GM04503 (cell line): ENCODE results near the gene AFAP1.

Source experiments
- DNase-seq: peaks from one replicate; pipeline ENCODE4 v3.0.0-alpha.2; 2012; ENCODE audit warnings: low read depth

The AFAP1 gene

DNA sequence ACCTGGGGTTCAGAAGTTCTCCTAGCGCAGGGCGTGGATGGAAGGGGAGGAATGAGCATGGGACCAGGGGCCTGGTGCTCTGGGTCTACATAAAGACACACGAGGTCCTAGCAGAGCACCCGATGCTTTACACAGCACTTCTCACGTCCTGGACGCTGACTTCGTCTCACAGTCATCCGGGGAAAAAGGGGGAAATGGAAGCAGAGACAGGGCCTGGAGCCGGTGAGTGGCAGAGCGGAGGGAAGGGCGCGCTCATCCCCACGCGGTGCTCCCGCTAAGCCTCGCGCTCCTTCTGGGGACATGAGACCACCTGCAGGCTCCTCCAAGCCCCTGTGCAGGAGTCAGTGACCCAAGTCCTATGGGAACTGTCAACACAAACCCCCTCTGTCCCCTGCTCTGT is 157.7 kb downstream of the AFAP1 start:
- no peak for DNase-seq

DNA sequence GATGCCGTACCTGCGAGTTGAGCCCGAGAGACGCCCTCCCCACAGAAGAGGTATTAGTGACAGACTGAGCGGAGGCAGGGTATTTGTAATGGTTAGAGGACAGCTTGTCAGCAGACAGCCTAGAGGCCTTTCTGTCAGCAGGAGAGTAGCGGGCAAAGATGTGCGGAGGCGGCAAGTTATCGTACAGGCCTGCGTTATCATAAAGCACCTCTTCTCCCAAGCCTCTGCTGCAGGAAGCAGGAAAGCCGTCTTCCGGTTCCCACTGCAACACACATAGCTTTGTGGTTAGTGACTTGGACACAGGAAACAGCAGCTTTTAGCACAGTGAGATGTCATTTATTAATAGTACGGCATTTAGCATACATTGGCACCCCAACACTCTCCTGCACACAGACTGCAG is 158.3 kb downstream of the AFAP1 start:
- DNase-seq: no peak

DNA sequence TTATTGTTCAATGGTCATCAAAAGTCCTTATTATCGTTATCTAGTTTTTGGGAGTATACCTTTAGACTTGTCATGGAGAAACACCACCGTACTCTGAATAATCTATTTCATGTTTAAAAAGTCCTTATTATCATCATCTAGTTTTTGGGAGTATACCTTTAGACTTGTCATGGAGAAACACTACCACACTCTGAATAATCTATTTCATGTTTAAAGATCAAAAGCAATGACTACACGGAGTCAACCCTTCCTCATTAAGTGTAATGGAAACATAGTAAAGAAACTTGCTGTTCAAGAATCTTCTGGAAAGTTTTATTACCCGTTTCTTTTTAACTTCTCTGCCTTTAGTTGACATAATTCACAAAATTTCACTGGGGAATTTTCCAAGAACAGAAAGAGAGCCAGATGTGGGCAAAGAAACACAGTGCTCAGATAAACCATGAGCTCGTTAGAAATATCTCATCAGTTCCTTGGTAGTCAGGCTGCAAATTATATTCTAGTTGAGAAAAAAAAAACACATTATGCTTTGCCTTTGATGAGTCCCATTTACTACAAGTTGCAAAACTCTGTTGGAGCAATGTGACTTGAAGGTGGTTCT is 158.8 kb downstream of the AFAP1 start:
- no peak for DNase-seq

DNA sequence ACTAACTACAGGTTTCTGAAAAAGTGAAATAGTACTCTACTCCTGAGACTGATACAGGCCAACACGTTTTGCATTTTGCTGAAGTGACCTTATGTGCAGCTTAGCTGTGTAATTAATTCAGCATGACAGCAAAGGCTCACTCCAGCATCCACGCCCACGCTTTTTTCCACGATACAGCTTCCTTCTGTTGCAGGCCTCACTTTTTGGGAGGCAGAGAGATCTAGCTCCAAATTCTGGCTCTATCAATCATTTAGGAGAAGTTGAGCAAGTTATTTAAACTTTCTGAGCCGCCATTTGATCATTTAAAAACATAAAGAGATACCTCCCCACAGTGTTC is 160.3 kb downstream of the AFAP1 start:
- DNase-seq: no peak

DNA sequence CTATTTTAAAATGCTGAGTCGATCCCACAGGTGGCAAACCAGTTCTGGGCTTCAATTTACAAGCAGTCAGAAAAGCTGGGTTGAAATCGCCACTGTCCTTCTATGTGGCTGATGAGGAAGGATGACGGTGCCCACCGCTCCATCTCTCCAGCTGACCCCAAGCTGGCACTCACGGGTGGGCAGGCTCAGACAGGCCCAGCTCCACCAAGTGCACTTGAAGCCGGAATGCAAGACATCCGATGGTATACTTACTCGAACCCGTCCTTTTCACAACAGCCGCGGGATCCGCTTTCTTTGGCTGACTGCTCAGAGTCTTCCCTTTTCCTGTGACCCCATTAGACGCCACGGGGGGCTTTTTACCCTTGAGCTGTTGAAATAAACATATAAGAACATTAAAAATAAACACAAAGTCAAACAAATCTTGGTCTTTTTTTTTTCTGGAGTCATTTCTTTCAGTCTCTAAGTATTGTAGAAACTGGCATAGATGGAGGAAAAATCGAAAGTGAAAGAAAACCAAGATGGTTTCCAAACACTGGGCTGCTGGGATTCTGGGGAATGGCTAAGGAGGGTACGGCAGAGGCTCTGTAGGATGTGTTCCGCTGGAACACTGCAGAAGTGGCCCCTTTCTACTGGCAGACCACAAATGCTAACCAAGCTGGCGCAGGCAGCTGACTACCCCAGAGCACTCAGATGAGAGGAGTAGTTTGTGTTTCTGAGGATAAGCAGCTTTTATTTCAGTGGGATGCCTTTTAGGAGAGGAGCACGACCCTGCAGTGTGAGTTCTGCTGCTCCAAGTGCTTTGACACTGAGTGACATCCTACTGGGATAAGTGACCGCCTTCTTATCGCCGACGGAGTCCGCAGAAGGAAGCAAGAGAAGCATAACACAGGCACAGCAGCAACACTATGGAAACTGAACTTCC is 160.9 kb downstream of the AFAP1 start:
- no peak for DNase-seq

DNA sequence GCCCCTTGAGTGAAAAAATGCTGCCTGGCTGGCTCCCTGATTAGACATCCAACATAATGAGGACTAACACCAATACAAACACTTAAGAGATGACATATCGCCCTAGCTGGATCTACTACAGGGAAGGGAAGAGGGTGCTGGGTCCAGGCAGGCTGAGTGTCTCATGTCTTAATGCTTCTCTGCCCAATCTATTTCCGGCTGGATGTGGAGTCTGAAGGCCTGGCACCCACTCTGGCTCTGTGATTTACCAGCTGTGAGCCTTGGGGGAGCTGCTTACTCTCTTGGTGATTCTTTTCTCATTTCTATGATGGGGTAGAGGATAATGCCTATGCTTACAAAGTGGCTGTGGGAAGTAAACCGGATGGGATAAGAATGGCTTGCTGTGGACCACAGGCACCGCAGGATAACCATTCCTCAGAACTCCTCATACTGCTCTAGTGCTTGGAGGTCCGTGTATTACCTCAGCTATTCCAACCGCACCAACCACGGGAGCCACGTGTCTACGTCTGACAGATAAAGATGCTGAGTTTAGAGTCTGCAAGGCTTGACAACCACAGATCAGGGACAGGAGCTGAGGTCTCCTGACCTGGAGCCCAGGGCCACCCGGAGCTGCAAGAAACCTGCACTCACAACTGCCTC is 161.7 kb downstream of the AFAP1 start:
- DNase-seq: no peak

DNA sequence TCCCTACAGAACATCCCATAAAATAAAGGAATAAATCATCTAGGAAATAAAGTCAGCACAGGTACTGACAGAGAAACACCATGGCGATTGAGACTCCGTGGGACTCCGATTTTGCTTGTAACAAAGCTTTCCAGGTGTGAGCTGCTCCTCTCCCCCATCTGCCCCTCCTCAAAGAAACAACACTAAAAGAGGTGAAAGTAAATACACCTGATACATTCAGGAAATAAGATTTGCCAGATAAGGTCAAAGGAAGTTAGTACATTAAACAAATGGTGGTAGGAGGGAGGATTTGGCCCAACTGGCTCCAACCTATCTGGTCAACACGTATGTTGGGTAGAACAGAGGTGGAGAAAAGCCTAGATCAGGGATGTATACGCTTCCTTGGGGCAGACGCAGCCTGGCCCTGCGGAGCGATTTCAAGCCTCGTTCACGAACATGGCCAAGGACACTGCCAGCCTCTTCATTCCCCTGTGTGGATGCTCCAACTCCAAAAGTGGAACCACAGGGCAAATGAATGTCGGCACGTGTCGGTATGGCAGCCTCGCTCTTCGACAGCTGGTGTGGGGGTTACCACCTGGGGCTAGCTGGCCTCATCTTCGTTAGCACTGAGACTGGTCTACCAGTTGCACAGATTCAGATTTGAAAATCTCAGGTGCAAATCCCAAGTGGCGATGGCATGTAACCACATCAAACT is 162.5 kb downstream of the AFAP1 start:
- DNase-seq: no peak

DNA sequence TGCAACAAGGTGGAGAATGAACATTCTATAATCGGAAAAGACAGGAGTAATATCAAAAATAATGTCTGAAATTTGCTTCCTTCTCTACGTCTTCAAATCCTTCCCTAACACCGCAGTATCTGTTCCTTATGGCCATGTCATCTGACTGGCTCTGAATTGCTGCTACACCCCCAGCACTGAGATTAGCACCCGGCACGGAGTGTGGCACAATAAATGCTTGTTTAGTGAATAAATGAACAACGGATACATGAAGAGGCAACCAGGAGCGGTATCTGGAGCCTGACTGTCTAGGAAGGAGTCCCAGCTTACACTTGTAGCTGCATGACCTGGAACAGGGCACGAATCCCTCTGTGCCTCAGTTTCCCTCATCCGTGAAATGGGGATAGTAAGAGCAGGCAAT is 164.3 kb downstream of the AFAP1 start:
- DNase-seq: no peak

DNA sequence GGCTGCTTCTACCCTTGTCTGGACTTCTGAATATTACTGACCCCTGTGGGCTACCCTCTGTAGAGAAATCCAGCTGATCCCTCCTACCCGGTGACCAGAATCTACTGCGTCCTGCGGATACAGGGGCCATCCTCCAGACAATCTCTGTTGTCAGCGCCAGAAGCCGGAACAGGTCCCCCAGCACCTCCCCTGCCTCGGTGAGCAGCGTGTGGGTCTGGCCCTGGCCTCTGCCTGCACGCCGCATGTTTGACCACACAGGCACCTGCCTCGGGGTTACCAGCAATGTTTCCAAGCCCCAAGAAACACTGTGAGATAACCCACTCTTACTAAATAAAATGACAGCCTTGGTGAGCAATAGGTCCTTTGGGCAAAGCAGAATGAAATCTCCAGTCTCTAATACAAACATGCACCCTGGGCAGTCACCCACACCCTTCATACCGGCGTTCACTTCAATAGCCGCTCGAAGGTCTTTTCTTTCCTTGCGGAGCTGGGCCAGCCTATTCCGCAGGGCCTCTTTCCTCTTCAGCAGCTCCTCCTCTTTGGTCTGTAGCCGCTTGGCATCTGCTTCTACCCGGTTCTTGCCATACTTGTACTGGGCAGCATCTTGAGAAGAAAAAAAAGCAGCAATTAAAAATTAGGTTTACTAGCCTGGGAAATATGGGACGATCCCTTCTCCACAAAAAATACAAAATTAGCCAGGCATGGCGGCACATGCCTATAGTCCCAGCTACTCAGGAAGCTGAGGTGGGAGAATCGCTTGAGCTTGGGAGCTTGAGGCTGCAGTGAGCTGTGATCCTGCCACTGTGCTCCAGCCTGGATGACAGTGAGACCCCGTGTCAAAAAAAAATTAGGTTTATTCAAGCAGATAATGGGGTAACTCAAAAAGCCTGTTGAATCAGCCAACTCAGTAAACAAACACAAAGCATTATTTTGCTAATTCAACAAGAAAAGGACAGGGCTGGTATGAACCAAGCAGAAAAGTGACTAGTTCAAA is 165.1 kb downstream of the AFAP1 start:
- DNase-seq: no peak

DNA sequence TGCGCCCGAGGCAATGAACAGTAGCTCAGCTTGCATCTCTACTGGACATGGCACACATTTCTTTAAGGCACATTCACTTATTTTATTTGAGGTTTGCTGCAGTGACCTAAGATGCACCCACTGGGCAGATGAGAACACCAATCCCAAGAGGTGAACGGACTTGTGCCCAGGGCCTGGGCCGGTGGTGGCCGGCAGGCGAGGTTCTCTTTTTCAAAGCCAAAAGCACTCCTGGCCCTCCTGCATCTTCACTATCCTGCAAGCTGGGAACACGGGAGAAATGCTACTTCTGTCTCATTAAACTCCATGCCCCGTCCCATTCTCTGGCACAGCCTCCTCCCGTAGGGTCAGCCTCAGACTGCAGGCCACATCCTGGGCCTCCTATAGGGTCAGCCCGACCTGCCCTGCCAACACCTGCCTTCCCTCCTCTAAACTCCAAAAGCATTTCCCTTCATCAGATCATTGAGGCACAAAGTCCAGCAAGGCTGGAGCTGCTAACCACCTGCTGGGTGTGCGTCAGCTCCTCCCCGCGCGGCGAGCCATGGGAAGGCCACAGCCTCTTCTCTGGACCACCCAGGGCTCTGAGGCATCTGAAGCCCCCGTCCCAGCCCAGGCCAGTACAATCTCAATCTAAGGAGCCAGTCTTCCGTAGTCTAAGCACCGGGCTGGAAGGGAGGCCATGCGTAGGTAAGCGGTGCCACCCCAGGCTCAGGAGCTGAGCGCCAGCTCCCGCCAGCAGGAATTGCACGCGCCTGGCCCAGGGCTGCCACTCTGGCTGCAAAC is 166.1 kb downstream of the AFAP1 start:
- no peak for DNase-seq

DNA sequence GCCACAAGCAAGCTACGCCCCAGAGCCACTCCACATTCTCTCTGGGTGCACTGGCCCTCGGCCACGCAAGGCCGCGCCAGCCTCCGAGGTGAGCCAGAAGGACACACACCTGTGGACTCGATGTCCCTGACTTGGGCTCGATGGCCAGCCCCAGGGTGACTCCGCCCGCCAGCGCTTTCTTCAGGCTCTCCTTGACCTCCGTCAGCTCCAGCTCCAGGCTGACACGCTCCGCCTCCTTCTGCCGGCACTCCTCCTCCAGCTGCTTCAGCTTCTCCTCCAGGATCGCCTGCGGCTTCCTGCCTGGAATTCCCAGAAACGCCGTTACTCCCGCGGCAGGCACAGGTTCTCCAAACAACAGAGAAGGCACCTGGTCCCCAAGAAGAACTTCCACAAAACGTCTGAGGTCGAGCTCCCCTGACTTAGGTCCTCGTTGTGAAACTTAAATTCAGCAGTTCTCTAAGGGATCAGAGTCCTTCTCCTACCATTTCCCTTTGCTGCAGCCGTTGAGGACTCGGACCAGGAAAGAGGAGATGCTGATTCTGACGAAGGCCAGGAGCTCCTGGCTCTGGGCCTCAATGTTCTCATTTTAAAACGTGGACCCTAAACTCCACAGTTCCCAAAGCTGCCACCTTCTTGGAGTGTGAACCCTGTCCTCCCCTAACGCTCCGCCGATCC is 166.8 kb downstream of the AFAP1 start:
- DNase-seq: no peak

DNA sequence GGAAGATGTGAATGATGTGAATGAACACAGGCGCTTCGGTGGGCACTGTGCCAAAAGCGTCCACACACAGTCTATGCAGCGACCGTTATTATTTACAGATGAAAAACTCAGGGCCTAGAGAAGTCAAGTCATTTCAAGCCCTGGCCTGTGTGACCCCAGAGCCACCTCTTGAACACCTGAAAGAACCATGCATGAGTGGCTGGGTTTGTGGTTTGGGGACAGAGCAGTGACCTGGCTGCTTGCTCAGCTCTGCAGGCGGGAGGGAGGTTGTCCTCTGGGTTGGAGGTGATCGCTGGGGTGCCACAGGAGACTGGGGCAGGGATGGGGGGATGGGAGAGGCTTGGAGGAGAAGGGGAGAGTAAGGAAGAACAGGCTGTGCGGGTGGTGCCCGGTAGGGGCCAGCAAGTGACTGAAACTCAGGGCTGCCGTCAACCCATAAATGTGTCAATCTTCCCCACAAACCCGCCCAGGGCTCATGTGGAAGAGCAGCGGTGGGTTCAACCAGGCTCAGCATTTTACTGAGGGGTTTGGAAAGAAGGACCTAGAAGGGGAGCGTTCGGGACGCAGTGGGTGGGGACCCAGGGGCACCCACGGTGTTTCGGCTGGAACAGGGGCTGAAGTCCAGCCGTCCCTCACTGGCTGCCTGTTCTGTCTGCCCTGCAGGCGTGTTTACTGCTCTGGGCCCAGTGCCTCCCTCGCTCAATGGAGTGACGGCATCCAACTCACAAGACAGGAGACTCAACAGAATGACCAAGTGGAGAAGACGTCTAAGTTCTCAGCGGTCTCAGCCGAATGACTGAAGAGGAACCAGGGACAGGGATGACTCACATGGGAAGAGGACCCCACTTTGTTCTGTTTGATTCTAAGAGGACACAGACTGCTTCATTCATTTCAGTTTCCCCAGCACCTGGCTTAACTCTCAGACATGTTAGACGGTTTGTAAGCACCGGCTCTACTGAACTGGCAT is 167.8 kb downstream of the AFAP1 start:
- no peak for DNase-seq

DNA sequence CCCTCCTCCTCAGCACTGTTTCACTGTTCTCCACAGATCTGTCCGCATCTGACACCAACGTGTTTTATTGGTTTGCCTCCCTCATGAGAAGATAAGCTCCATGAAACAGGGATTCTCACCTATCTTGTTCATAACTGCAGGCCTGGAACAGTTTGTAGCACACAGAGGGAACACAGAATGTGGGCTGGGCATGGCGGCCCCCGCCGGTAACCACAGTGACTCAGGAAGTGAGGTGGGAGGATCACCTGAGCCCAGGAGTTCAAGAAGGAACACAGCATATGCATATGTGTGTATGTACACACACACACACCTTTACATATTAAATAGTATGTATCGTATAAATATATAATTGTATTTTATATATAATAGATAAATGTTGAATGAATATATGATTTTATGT is 168.6 kb downstream of the AFAP1 start:
- no peak for DNase-seq

DNA sequence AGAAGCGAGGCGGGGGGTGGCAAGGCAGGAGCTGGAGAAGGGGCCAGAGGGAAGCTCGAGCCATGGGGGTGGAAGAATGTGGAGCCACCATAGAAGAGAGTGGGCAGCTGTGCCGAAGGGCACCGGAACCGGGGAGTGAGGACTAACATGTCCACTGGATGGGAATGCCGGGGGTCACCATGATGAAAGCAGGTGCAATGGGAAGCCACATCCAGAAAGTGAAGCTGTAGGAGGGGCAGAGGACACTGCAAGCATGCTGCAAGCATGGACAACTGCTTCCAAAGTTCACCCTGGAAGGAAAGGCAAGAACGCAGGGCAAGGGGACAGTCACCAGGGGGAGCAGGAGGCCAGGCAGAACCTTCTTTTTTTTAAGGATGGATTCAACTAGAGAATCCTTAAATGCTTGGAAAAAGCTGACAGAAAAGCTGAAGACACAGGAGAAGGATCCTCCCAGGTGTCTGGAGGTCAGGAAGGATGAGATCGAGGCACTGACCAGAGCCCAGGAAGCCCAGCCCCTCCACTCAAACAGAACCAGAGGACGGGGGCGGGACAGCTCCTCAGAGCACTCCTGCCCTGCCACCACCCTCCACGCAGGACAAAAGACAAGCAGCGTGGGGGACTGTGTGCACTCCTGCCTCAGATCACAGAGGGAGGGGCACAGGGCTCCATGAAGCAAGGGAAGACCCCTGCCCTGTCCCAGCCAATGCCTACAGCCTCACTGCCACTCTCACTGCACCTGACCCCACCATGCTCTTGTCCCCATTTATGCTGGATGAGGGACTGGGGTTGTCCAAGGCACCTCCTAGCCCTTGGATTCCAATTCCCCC is 169.2 kb downstream of the AFAP1 start:
- DNase-seq: no peak

DNA sequence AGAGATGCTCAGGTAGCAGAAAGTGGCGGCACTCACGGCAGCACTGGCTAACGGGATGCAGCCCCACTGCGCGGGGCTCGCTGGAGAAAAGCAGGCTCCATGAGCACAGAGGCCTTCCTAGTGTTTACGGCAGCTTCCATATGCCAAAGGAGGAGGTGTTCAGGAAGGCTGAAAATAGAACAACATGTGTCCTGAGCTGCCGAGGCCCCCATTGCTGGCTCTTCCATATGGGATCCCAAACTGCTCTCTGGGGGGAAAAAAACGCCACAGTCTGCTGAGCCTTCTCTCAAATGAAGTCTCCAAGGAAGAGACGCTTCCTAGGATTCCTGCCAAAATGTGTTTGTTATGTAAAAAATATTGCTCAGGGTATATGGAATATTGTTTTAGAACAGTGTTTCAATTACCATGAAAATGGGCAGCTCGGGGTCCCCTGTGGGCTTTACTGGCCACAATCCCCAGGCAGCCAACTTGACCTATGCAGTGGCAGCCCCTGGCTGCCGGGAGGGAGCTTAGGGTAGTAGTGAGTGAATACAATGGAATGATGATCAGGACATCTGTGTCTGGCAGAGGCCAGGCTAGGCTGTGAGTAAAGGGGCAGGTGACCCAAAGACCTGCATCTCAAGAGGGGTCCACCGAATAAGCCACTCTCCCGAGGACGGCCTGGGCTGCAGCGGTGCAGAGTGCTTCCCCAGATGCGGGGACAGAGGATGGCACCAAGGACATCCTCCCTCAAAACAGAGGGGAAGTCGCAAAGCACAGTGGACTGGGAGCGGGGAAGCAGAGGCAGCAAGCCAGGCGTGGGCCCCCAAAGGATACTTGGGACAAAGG is 170.1 kb downstream of the AFAP1 start:
- no peak for DNase-seq

DNA sequence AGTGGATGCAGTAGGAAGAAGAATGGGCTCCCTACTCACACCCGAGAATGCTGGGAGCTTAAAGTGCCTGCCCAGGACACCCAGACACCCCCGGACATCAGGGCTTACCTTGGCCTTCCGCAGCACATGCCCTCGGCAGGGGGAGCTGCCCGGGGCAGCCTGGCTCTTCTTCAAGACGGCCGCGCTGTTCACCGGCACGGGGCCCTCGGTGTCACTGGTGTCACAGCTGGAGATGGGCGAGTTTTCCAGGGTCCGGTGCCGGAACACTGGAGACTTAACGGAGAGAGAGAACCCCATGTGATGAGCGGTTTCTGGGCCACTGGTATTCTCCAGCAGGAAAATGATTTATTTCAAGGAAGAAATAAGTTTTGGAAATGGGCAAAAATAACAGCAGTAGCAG is 170.9 kb downstream of the AFAP1 start:
- no peak for DNase-seq

DNA sequence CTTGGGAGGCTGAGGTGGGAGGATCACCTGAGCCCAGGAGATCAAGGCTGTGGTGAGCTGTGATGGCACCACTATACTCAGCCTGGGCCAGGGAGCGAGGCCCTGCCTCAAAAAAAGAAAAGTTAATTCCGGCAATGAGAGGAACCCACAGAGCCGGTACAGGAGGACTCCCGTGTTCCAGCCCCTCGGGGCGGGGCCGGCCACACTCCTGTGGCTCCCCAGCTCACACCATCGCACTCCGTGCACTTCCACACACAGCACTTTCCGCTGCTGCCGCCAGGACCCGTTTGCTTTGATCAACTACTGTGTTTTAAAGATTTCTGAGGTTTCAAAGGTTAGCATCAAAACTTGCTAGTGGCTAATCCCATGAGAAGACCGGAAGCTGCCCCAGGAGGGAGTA is 171.7 kb downstream of the AFAP1 start:
- DNase-seq: no peak
